Calu3 (cell line): ENCODE measurements around the gene MYO18B. TPM values are rescaled to one million over a fixed set of nuclear protein-coding genes. Genes with fewer than 3 reads are reported as not detected.

ENCODE experiments used
- BruUV-seq: library from RNA; stranded (reverse); fragments of 400-500 nt; replicated peaks from 2 replicates; lab custom pipeline; 2021; lab: Mats Ljungman, UMichigan
- CTCF ChIA-PET: fragments of 300-600 bp; sonication (Branson Sonifier 250); formaldehyde crosslinking; loops from one replicate; lab custom pipeline; 2022; ENCODE audit warnings: antibody characterized with exemption; lab: Charles Lee
- DNase-seq: peaks from one replicate; pipeline ENCODE4 v3.0.0; 2022
- H3K27ac Mint-ChIP-seq: one replicate; pipeline ENCODE4 v1.8.0; 2022; ENCODE audit warnings: mixed read lengths; ENCODE audit not compliant: unreplicated experiment
- H3K27me3 Mint-ChIP-seq: one replicate; pipeline ENCODE4 v1.8.0; 2022; ENCODE audit warnings: mixed read lengths; ENCODE audit not compliant: unreplicated experiment
- H3K36me3 Mint-ChIP-seq: one replicate; pipeline ENCODE4 v1.8.0; 2022; ENCODE audit warnings: mild to moderate bottlenecking, moderate library complexity, mixed read lengths; ENCODE audit not compliant: insufficient read depth, unreplicated experiment
- H3K4me1 Mint-ChIP-seq: one replicate; pipeline ENCODE4 v1.8.0; 2022; ENCODE audit warnings: mild to moderate bottlenecking, low read depth, mixed read lengths; ENCODE audit not compliant: unreplicated experiment
- H3K4me3 Mint-ChIP-seq: one replicate; pipeline ENCODE4 v1.8.0; 2022; ENCODE audit warnings: mild to moderate bottlenecking, low read depth, moderate library complexity, mixed read lengths; ENCODE audit not compliant: unreplicated experiment
- H3K9me3 Mint-ChIP-seq: one replicate; pipeline ENCODE4 v1.8.0; 2022; ENCODE audit warnings: low read depth, mixed read lengths; ENCODE audit not compliant: unreplicated experiment
- CTCF ChIP-seq: fragments of 200-600 bp; IDR thresholded peaks from one replicate; pipeline ENCODE4 v1.8.0; 2022; ENCODE audit warnings: antibody characterized with exemption; ENCODE audit not compliant: unreplicated experiment
- intact Hi-C: fragments of 100-400 bp; cut with micrococcal nuclease; formaldehyde crosslinking; loops from one replicate; pipeline ENCODE4 v1.10.0; 2022; ENCODE audit not compliant: unreplicated experiment
- total RNA-seq: library from RNA; stranded (reverse); gene quantifications from 2 replicates; pipeline ENCODE4 v1.2.3, GENCODE V29; 2022

MYO18B gene
- total RNA-seq, 1 experiment from 2014 or later = 0.59 TPM

GRCh38 chr22:25928038-25928437, 186.1 kb downstream of the MYO18B start:
- Mint-ChIP-seq H3K27ac (no peak overlapping the region), H3K4me3 (no peak overlapping the region), H3K27me3 (peaks cover 80% of the 10 kb centered on the region), H3K4me1 (no peaks in the 10 kb centered on the region), H3K9me3 (no peaks in the 10 kb centered on the region), H3K36me3 (no peaks in the 10 kb centered on the region)
- intact Hi-C loops = no loop called here
- no TSS peak for BruUV-seq
- DNase-seq = no peak
- CTCF ChIA-PET = no interaction called here
- TF ChIP-seq CTCF = no peak

DNA sequence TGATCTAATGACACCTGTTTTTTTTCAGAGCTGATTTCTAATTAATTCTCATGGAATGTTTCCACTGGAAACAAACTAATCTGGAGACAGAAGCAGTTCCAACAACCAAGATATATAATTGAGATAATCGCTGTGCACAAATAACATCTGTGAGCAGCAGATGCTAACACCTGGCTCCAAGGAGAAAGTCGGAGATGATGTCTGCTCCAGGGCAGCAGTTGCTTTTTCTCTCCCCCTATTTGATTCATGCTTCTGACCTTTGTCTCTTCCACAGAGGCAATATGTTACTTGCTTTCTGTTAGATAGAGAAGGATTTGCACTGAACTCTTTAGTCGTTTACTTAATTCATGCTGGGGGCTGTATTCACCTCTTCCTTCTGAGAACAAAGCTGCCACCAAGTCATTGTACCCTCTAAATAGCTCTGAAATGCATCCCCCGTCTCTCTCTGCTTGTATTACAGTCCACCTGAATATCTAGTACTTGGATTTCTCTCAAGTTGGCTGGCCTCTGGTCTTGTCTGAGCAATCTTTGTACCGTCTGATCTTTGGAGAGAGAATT, 187.4 kb downstream of the MYO18B start:
- no TSS peak for BruUV-seq
- H3K4me3 Mint-ChIP-seq = no peak overlapping the region
- H3K9me3 Mint-ChIP-seq = no peaks in the 10 kb centered on the region
- no peaks in the 10 kb centered on the region for H3K4me1 Mint-ChIP-seq
- intact Hi-C loops = no loop called here
- no peaks in the 10 kb centered on the region for H3K36me3 Mint-ChIP-seq
- CTCF ChIA-PET = interaction anchor here (0.5 kb wide), 1 partner anchor 8 kb away, joined by 3 read pairs; no protein-coding TSS in a partner anchor
- H3K27ac Mint-ChIP-seq = no peak overlapping the region
- peaks cover 80% of the 10 kb centered on the region for H3K27me3 Mint-ChIP-seq
- no peak for TF ChIP-seq CTCF
- DNase-seq = no peak

DNA sequence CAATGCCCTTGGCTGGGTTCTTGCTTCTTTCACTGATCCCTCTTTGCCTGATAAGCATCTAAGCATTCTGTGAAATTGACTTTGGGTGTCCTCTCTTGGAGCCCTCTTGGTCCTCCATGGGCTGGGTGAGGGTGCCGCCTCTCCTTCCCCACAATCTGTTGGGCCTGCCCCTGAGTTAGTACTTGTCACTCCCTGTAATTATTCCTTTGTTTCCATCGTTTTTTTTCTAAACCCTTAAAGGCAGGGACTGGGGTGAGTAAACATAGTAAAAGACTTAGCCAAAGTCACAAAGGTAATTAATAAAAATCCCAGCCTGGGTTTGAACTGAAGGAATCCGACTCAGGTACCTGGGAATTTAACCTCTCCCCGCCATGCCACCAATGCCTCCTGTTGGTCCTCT, 188.1 kb downstream of the MYO18B start:
- H3K4me3 Mint-ChIP-seq = no peak overlapping the region
- no peaks in the 10 kb centered on the region for H3K9me3 Mint-ChIP-seq
- no peaks in the 10 kb centered on the region for H3K4me1 Mint-ChIP-seq
- peaks cover 80% of the 10 kb centered on the region for H3K27me3 Mint-ChIP-seq
- no TSS peak for BruUV-seq
- H3K36me3 Mint-ChIP-seq = no peaks in the 10 kb centered on the region
- DNase-seq = no peak
- intact Hi-C loops = no loop called here
- TF ChIP-seq CTCF = no peak
- no peak overlapping the region for H3K27ac Mint-ChIP-seq
- CTCF ChIA-PET = no interaction called here

GRCh38 chr22:25930788-25931310, 188.9 kb downstream of the MYO18B start:
- BruUV-seq = no TSS peak
- no peak for DNase-seq
- no peak for TF ChIP-seq CTCF
- peaks cover 87% of the 10 kb centered on the region for H3K27me3 Mint-ChIP-seq
- H3K9me3 Mint-ChIP-seq = no peaks in the 10 kb centered on the region
- intact Hi-C loops = no loop called here
- CTCF ChIA-PET = no interaction called here
- no peak overlapping the region for H3K27ac Mint-ChIP-seq
- no peaks in the 10 kb centered on the region for H3K36me3 Mint-ChIP-seq
- H3K4me1 Mint-ChIP-seq = no peaks in the 10 kb centered on the region
- H3K4me3 Mint-ChIP-seq = no peak overlapping the region
